A549 treated with AZD9567 at 1 μM for 4 hours (cell line): Measurements from ENCODE around the gene ITSN1. TPM values are rescaled to one million over a fixed set of nuclear protein-coding genes. Genes with fewer than 3 reads are reported as not detected.

Experiments used
- total RNA-seq: library from RNA; stranded (reverse); fragments of 200-300 nt; extraction: Qiagen RNA extraction; gene quantifications from 5 replicates; pipeline ENCODE4 v1.2.3, GENCODE V29; 2022; ENCODE audit not compliant: insufficient read depth

ITSN1 gene
- total RNA-seq: 14.1 to 18.0 TPM (median 16.3 TPM) in 5 replicates

GRCh38 chr21:33642027-33642895, at the start of gene ITSN1:
Gene ITSN1 (plus strand): TSS chr21:33642501. CDS start chr21:33718829, 76,328 bp downstream.

GRCh38 chr21:33641352-33642026, 812 bp upstream of the ITSN1 start, which contains the start of gene CRYZL1:
Gene CRYZL1 (minus strand): TSS chr21:33641741. CDS start chr21:33631551, 10,190 bp downstream.

GRCh38 chr21:33915368-33916199, 273.3 kb downstream of the ITSN1 start, which contains the start of gene ATP5PO:
Gene ATP5PO (minus strand): TSS chr21:33915804. CDS start chr21:33915763, 41 bp downstream.

Other genes starting within 250 kb of the ITSN1 start
- gene IFNGR2, start 239.1 kb upstream of the ITSN1 start, total RNA-seq: 49.3 to 63.0 TPM (median 53.4 TPM) in 5 replicates
- 9.4 to 12.2 TPM (median 10.9 TPM) in 5 replicates for gene TMEM50B, start 162.5 kb upstream of the ITSN1 start, total RNA-seq
- 0.21 to 0.33 TPM (median 0.32 TPM) in 4 of 5 replicates, not detected in the other for gene DNAJC28, start 150.8 kb upstream of the ITSN1 start, total RNA-seq
- gene GART, start 100.4 kb upstream of the ITSN1 start, total RNA-seq: 56.2 to 70.5 TPM (median 60.4 TPM) in 5 replicates
- gene SON, start 99.5 kb upstream of the ITSN1 start, total RNA-seq: 71.3 to 113 TPM (median 86.4 TPM) in 5 replicates
- gene DONSON, start 53.8 kb upstream of the ITSN1 start, total RNA-seq: 14.0 to 20.9 TPM (median 17.4 TPM) in 5 replicates
- gene CRYZL1, start 760 bp upstream of the ITSN1 start, total RNA-seq: 13.2 to 19.8 TPM (median 14.5 TPM) in 5 replicates